ENCODE data around the gene SLC4A4.

SLC4A4 gene

GRCh38 chr4:71294301-71294700 lies 44.5 kb upstream of the SLC4A4 start:
- no peaks in the 10 kb centered on the region for H3K9me3 ChIP-seq (ENCODE audit: severe bottlenecking)
- ATAC-seq (ENCODE audit: low read depth), result no peak
- H3K27me3 ChIP-seq (ENCODE audit: insufficient read depth, poor library complexity, severe bottlenecking), result no peaks in the 10 kb centered on the region
- H3K36me3 ChIP-seq (ENCODE audit: low read depth), result no peaks in the 10 kb centered on the region
- TF ChIP-seq CTCF (IDR thresholded peaks at IDR 0.05; ENCODE audit: poor library complexity, severe bottlenecking), result no peak
- DNase-seq (ENCODE audit: low spot score), result no peak
- H3K27ac ChIP-seq (ENCODE audit: poor library complexity, severe bottlenecking), result no peak overlapping the region
- H3K4me3 ChIP-seq (ENCODE audit: severe bottlenecking), result no peak overlapping the region
- H3K4me1 ChIP-seq (ENCODE audit: insufficient read depth, poor library complexity, severe bottlenecking), result no peaks in the 10 kb centered on the region

- Histone ChIP-seq H3K36me3 (ENCODE audit: low read depth) (no peaks in the 10 kb centered on the region), H3K4me3 (ENCODE audit: severe bottlenecking) (no peak overlapping the region), H3K4me1 (ENCODE audit: insufficient read depth, poor library complexity, severe bottlenecking) (no peaks in the 10 kb centered on the region), H3K9me3 (ENCODE audit: severe bottlenecking) (no peaks in the 10 kb centered on the region), H3K27me3 (ENCODE audit: insufficient read depth, poor library complexity, severe bottlenecking) (no peaks in the 10 kb centered on the region), H3K27ac (ENCODE audit: poor library complexity, severe bottlenecking) (no peak overlapping the region)
- ATAC-seq (ENCODE audit: low read depth), result no peak
- no peak for DNase-seq (ENCODE audit: low spot score)
- TF ChIP-seq CTCF (IDR thresholded peaks at IDR 0.05; ENCODE audit: poor library complexity, severe bottlenecking), result no peak
Measured at GRCh38 chr4:71296945-71297344, 41.9 kb upstream of the SLC4A4 start.

GRCh38 chr4:71300362-71300761 lies 38.5 kb upstream of the SLC4A4 start:
- Histone ChIP-seq H3K27me3 (ENCODE audit: insufficient read depth, poor library complexity, severe bottlenecking) (no peaks in the 10 kb centered on the region), H3K4me1 (ENCODE audit: insufficient read depth, poor library complexity, severe bottlenecking) (no peaks in the 10 kb centered on the region), H3K36me3 (ENCODE audit: low read depth) (no peaks in the 10 kb centered on the region), H3K9me3 (ENCODE audit: severe bottlenecking) (no peaks in the 10 kb centered on the region), H3K4me3 (ENCODE audit: severe bottlenecking) (no peak overlapping the region), H3K27ac (ENCODE audit: poor library complexity, severe bottlenecking) (no peak overlapping the region)
- DNase-seq (ENCODE audit: low spot score) (peak; percentile 34), ATAC-seq (ENCODE audit: low read depth) (no peak)
- no peak for TF ChIP-seq CTCF (IDR thresholded peaks at IDR 0.05; ENCODE audit: poor library complexity, severe bottlenecking)

- ATAC-seq (ENCODE audit: low read depth) (no peak), DNase-seq (ENCODE audit: low spot score) (peak; percentile 42)
- Histone ChIP-seq H3K27me3 (ENCODE audit: insufficient read depth, poor library complexity, severe bottlenecking) (no peaks in the 10 kb centered on the region), H3K4me3 (ENCODE audit: severe bottlenecking) (no peak overlapping the region), H3K9me3 (ENCODE audit: severe bottlenecking) (no peaks in the 10 kb centered on the region), H3K27ac (ENCODE audit: poor library complexity, severe bottlenecking) (no peak overlapping the region), H3K36me3 (ENCODE audit: low read depth) (no peaks in the 10 kb centered on the region), H3K4me1 (ENCODE audit: insufficient read depth, poor library complexity, severe bottlenecking) (no peaks in the 10 kb centered on the region)
- no peak for TF ChIP-seq CTCF (IDR thresholded peaks at IDR 0.05; ENCODE audit: poor library complexity, severe bottlenecking)
Measured at GRCh38 chr4:71300964-71301363, 37.9 kb upstream of the SLC4A4 start.

GRCh38 chr4:71303287-71303686 lies 35.5 kb upstream of the SLC4A4 start:
- Histone ChIP-seq H3K9me3 (ENCODE audit: severe bottlenecking) (no peaks in the 10 kb centered on the region), H3K27me3 (ENCODE audit: insufficient read depth, poor library complexity, severe bottlenecking) (no peaks in the 10 kb centered on the region), H3K36me3 (ENCODE audit: low read depth) (no peaks in the 10 kb centered on the region), H3K27ac (ENCODE audit: poor library complexity, severe bottlenecking) (no peak overlapping the region), H3K4me3 (ENCODE audit: severe bottlenecking) (no peak overlapping the region), H3K4me1 (ENCODE audit: insufficient read depth, poor library complexity, severe bottlenecking) (no peaks in the 10 kb centered on the region)
- DNase-seq (ENCODE audit: low spot score) (no peak), ATAC-seq (ENCODE audit: low read depth) (no peak)
- TF ChIP-seq CTCF (IDR thresholded peaks at IDR 0.05; ENCODE audit: poor library complexity, severe bottlenecking), result no peak
